Osteoblast (primary cell): Measurements from ENCODE around the gene NIT2. TPM values are rescaled to one million over a fixed set of nuclear protein-coding genes. Genes with fewer than 3 reads are reported as not detected.

Experiments
- DNase-seq: peaks from one replicate; pipeline ENCODE4 v3.0.0; 2011; ENCODE audit warnings: low spot score, mixed read lengths; ENCODE audit not compliant: insufficient read length; ENCODE audit errors: missing footprints
- H2AFZ ChIP-seq: 2 replicates; pipeline ENCODE4 v1.6.0; 2011; ENCODE audit warnings: mild to moderate bottlenecking, low read length
- H3K27ac ChIP-seq: 2 replicates; pipeline ENCODE4 v1.5.1; 2011; ENCODE audit warnings: mild to moderate bottlenecking, low read depth, low read length, moderate library complexity
- H3K27me3 ChIP-seq: 2 replicates; pipeline ENCODE4 v1.6.0; 2012; ENCODE audit warnings: mild to moderate bottlenecking, control low read depth, inconsistent platforms, low read length, moderate library complexity; ENCODE audit not compliant: insufficient read depth
- H3K36me3 ChIP-seq: 2 replicates; pipeline ENCODE4 v1.5.1; 2011; ENCODE audit warnings: mild to moderate bottlenecking, low read length, control low read depth, moderate library complexity; ENCODE audit not compliant: insufficient read depth
- H3K4me1 ChIP-seq: 2 replicates; pipeline ENCODE4 v1.5.1; 2011; ENCODE audit warnings: mild to moderate bottlenecking, low read length, control low read depth, moderate library complexity; ENCODE audit not compliant: insufficient read depth
- H3K4me2 ChIP-seq: 2 replicates; pipeline ENCODE4 v1.6.0; 2011; ENCODE audit warnings: mild to moderate bottlenecking, low read length; ENCODE audit not compliant: insufficient read depth
- H3K4me3 ChIP-seq: fragments of 200-600 bp; sonication (generic); 3 replicates; pipeline ENCODE4 v1.5.1; 2012; ENCODE audit warnings: mild to moderate bottlenecking, low read length, inconsistent platforms; ENCODE audit not compliant: insufficient read depth
- H3K79me2 ChIP-seq: 2 replicates; pipeline ENCODE4 v1.6.0; 2012; ENCODE audit warnings: mild to moderate bottlenecking, low read length, control low read depth, inconsistent platforms; ENCODE audit not compliant: insufficient read depth
- H3K9me3 ChIP-seq: 2 replicates; pipeline ENCODE4 v1.5.1; 2011; ENCODE audit warnings: low read depth, low read length, control low read depth
- H4K20me1 ChIP-seq: 2 replicates; pipeline ENCODE4 v1.6.0; 2012; ENCODE audit warnings: mild to moderate bottlenecking, low read length, control low read depth; ENCODE audit not compliant: insufficient read depth
- CTCF ChIP-seq: IDR thresholded peaks from 2 replicates; pipeline ENCODE4 v1.5.1; 2011; ENCODE audit warnings: mild to moderate bottlenecking, low read depth, low read length, moderate library complexity; ENCODE audit errors: extremely low read depth
- total RNA-seq: library from RNA; depleted of rRNA; stranded (reverse); fragments of >200 nt; gene quantifications from 2 replicates; pipeline ENCODE4 v1.2.3, GENCODE V29; 2012

The NIT2 gene
- total RNA-seq, 1 donor: 18.1 TPM

- Histone ChIP-seq H3K27ac (no peak overlapping the region), H3K9me3 (no peaks in the 10 kb centered on the region), H3K79me2 (no peaks in the 10 kb centered on the region), H3K4me1 (no peaks in the 10 kb centered on the region), H2AFZ (no peak overlapping the region), H3K4me3 (no peak overlapping the region), H4K20me1 (no peaks in the 10 kb centered on the region), H3K4me2 (no peak overlapping the region), H3K36me3 (peaks cover 61% of the 10 kb centered on the region), H3K27me3 (no peaks in the 10 kb centered on the region)
- TF ChIP-seq CTCF: no peak
- no peak for DNase-seq
Measured at GRCh38 chr3:100360757-100361496, 26.4 kb downstream of the NIT2 start.

GRCh38 chr3:100361897-100362296 lies 27.3 kb downstream of the NIT2 start:
- Histone ChIP-seq H3K4me2 (no peak overlapping the region), H3K4me1 (no peaks in the 10 kb centered on the region)
- TF ChIP-seq CTCF: no peak

GRCh38 chr3:100364421-100364820 lies 29.9 kb downstream of the NIT2 start:
- no peaks in the 10 kb centered on the region for H3K27me3 ChIP-seq
- no peak overlapping the region for H3K4me2 ChIP-seq
- H3K4me1 ChIP-seq: no peaks in the 10 kb centered on the region
- no peak overlapping the region for H2AFZ ChIP-seq
- TF ChIP-seq CTCF: no peak
- DNase-seq: no peak
- H3K9me3 ChIP-seq: no peaks in the 10 kb centered on the region
- H4K20me1 ChIP-seq: no peaks in the 10 kb centered on the region
- H3K79me2 ChIP-seq: no peaks in the 10 kb centered on the region
- H3K36me3 ChIP-seq: peaks cover 79% of the 10 kb centered on the region
- H3K4me3 ChIP-seq: no peak overlapping the region
- H3K27ac ChIP-seq: no peak overlapping the region

More at GRCh38 chr3:100361897-100362296, 27.3 kb downstream of the NIT2 start:
- H3K4me3 ChIP-seq: no peak overlapping the region
- DNase-seq: no peak
- peaks cover 66% of the 10 kb centered on the region for H3K36me3 ChIP-seq
- H4K20me1 ChIP-seq: no peaks in the 10 kb centered on the region
- no peaks in the 10 kb centered on the region for H3K27me3 ChIP-seq
- no peaks in the 10 kb centered on the region for H3K79me2 ChIP-seq
- no peak overlapping the region for H3K27ac ChIP-seq
- no peak overlapping the region for H2AFZ ChIP-seq
- no peaks in the 10 kb centered on the region for H3K9me3 ChIP-seq

- Histone ChIP-seq H3K4me1 (no peaks in the 10 kb centered on the region), H3K4me2 (no peak overlapping the region), H3K79me2 (no peaks in the 10 kb centered on the region), H2AFZ (no peak overlapping the region), H3K9me3 (no peaks in the 10 kb centered on the region), H3K4me3 (no peak overlapping the region), H3K27me3 (no peaks in the 10 kb centered on the region), H3K27ac (no peak overlapping the region), H4K20me1 (no peaks in the 10 kb centered on the region), H3K36me3 (peaks cover 76% of the 10 kb centered on the region)
- DNase-seq: no peak
- no peak for TF ChIP-seq CTCF
Measured at GRCh38 chr3:100366424-100366823, 31.9 kb downstream of the NIT2 start.
